Mesothelial cell of epicardium (in vitro differentiated cells): ENCODE results near the gene CTRL. TPM values are rescaled to one million over a fixed set of nuclear protein-coding genes. Genes with fewer than 3 reads are reported as not detected.
"Not testable (repeated sequence)": the region's sequence is repeated elsewhere in the genome, so short reads cannot be mapped to it uniquely, and the experiment has no call there.

Source experiments
- DNase-seq, 2 experiments: peaks; one replicate each; pipeline ENCODE4 v3.0.0; 2021; ENCODE audit warnings: low spot score in 2 of 2; ENCODE audit not compliant: unreplicated experiment in 2 of 2
- H3K27ac Mint-ChIP-seq: 2 replicates; pipeline ENCODE4 v1.8.0; 2021; ENCODE audit warnings: mixed read lengths
- H3K27me3 Mint-ChIP-seq: 2 replicates; pipeline ENCODE4 v1.8.0; 2021; ENCODE audit warnings: low read depth, mixed read lengths
- H3K36me3 Mint-ChIP-seq: 2 replicates; pipeline ENCODE4 v1.8.0; 2021; ENCODE audit warnings: mixed read lengths
- H3K4me1 Mint-ChIP-seq: 2 replicates; pipeline ENCODE4 v1.8.0; 2021; ENCODE audit warnings: mixed read lengths
- H3K4me3 Mint-ChIP-seq: 2 replicates; pipeline ENCODE4 v1.8.0; 2021; ENCODE audit warnings: mild to moderate bottlenecking, moderate library complexity, mixed read lengths
- H3K9me3 Mint-ChIP-seq: 2 replicates; pipeline ENCODE4 v1.8.0; 2021; ENCODE audit warnings: mixed read lengths
- total RNA-seq: library from RNA; stranded (reverse); gene quantifications from 3 replicates; pipeline ENCODE4 v1.2.1, GENCODE V29; 2021
- TF ChIP-seq, protein P1 (sequence below): fragments of 200-600 bp; sonication (generic); IDR thresholded peaks from one replicate; pipeline ENCODE4 v1.5.0; 2021; ENCODE audit warnings: antibody characterized with exemption; ENCODE audit not compliant: unreplicated experiment

The CTRL gene
- total RNA-seq, 1 donor from 2014 or later = 1.5 TPM

DNA sequence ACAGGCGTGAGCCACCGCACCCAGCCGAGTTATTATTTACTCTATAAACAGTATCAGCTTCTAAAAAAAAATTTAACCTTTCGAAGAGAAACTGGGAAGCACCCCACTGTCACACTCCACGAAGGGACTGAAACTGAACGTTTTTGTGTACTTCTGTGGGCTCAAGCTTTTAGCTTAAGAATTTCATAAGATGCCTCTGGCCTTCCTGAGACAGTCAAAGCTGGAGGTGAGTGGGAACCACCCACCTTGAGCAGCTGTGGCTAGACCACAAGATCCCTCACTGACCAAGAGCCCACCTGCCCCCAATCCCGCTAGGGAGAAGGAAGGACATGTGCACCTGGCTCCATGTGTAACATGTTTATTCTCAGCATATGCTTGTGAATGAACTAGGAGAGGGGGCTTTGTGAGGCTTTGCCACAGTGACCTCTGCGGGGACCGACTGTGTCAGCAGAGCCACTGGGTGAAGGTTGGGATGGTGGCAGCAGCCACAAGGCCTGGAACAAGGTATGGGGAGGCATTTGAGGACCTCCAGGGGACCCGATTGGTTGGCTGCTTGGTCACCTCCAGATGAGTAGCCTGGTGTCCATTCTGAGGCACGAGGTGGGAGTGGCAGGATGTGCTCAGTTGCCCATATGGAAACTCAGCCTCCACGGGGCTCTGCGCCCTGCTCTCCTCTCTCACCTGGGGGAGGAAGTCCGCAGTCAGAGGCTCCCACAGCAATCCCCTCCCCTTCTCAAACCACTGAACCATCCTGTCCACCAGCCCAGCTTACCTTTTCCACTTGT is 43.9 kb upstream of the CTRL start:
- Mint-ChIP-seq H3K4me3 (no peak overlapping the region), H3K27me3 (peaks cover 2% of the 10 kb centered on the region), H3K9me3 (no peaks in the 10 kb centered on the region), H3K4me1 (no peaks in the 10 kb centered on the region), H3K27ac (no peak overlapping the region), H3K36me3 (no peaks in the 10 kb centered on the region)
- TF ChIP-seq, protein P1, sequence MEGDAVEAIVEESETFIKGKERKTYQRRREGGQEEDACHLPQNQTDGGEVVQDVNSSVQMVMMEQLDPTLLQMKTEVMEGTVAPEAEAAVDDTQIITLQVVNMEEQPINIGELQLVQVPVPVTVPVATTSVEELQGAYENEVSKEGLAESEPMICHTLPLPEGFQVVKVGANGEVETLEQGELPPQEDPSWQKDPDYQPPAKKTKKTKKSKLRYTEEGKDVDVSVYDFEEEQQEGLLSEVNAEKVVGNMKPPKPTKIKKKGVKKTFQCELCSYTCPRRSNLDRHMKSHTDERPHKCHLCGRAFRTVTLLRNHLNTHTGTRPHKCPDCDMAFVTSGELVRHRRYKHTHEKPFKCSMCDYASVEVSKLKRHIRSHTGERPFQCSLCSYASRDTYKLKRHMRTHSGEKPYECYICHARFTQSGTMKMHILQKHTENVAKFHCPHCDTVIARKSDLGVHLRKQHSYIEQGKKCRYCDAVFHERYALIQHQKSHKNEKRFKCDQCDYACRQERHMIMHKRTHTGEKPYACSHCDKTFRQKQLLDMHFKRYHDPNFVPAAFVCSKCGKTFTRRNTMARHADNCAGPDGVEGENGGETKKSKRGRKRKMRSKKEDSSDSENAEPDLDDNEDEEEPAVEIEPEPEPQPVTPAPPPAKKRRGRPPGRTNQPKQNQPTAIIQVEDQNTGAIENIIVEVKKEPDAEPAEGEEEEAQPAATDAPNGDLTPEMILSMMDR = no peak
- no peak for DNase-seq

DNA sequence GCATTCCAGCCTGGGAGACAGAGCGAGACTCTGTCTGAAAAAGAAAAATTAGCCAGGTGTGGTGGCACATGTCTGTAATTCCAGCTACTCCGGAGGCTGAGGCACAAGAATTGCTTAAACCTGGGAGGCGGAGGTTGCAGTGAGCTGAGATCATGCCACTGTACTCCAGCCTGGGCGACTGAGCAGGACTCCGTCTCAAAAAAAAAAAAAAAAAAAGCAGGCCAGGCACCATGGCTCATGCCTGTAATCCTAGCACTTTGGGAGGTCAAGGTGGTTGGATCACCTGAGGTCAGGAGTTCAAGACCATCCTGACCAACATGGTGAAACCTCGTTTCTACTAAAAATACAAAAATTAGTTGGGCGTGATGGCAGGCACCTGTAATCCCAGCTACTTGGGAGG is 40.6 kb upstream of the CTRL start:
- H3K4me1 Mint-ChIP-seq, H3K27ac Mint-ChIP-seq, H3K36me3 Mint-ChIP-seq, H3K9me3 Mint-ChIP-seq, DNase-seq, H3K27me3 Mint-ChIP-seq, H3K4me3 Mint-ChIP-seq: not testable (repeated sequence)

DNA sequence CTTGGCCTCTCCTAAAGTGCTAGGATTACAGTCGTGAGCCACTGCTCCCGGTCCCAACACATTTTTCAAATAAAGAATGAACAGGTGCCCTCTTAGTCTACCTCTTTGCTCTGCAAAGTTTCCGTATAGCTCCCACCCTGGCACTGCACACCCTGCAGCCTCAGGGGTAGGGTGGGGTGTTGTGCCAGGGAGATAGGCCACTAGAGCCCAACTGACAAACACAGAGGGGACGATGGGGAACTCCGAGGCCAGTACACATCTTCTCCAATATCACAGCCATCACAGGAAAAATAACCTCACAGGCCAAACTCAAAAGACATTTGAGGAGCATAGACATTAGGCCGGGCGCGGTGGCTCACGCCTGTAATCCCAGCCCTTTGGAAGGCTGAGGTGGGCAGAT is 39.4 kb upstream of the CTRL start:
- H3K27me3 Mint-ChIP-seq = no peaks in the 10 kb centered on the region
- H3K4me1 Mint-ChIP-seq = peaks cover 20% of the 10 kb centered on the region
- no peak for DNase-seq
- H3K9me3 Mint-ChIP-seq = no peaks in the 10 kb centered on the region
- no peak overlapping the region for H3K4me3 Mint-ChIP-seq
- no peaks in the 10 kb centered on the region for H3K36me3 Mint-ChIP-seq
- H3K27ac Mint-ChIP-seq = no peak overlapping the region
- TF ChIP-seq, protein P1 = no peak

DNA sequence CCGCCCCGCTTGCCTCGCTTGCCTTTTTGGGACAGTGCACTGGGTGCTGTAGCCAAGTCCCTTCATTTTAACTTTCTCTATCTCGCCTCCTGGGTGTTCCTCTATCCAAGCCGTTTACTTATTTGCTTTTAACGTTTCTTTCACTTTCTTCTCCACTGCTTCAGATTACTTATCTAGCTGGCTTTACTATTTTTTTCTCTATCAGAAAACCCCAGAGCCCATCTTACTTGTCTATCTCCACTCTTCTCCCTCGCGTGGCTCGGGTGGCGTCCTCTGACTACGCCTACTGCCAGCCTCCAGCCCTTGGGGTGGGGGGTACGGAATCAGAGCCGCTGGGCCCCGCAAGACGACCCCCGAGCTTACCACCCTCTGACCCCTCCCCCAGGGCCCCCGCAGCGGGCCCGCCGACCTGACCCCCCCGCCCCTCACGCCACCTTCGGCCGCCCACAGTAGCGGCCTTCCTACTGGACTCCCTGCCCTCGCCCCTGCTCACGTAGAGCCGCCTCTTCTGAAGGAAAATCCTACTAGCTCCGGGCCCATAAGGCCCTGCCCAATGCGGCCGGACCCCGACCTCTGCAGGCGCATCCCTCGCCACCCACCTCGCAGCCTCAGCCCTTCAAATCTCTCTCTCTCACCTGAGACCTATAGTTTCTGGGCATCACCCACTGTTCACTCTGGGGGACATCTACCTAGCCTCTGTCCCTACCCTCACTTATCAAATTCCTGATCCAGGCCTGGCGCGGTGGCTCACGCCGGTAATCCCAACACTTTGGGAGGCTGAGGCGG is 37.8 kb upstream of the CTRL start:
- Mint-ChIP-seq H3K36me3 (no peaks in the 10 kb centered on the region), H3K4me3 (peak overlapping the region; percentile 100), H3K27ac (peak overlapping the region; percentile 88), H3K9me3 (no peaks in the 10 kb centered on the region), H3K27me3 (no peaks in the 10 kb centered on the region), H3K4me1 (peaks cover 36% of the 10 kb centered on the region)
- TF ChIP-seq, protein P1 = no peak
- no peak for DNase-seq

DNA sequence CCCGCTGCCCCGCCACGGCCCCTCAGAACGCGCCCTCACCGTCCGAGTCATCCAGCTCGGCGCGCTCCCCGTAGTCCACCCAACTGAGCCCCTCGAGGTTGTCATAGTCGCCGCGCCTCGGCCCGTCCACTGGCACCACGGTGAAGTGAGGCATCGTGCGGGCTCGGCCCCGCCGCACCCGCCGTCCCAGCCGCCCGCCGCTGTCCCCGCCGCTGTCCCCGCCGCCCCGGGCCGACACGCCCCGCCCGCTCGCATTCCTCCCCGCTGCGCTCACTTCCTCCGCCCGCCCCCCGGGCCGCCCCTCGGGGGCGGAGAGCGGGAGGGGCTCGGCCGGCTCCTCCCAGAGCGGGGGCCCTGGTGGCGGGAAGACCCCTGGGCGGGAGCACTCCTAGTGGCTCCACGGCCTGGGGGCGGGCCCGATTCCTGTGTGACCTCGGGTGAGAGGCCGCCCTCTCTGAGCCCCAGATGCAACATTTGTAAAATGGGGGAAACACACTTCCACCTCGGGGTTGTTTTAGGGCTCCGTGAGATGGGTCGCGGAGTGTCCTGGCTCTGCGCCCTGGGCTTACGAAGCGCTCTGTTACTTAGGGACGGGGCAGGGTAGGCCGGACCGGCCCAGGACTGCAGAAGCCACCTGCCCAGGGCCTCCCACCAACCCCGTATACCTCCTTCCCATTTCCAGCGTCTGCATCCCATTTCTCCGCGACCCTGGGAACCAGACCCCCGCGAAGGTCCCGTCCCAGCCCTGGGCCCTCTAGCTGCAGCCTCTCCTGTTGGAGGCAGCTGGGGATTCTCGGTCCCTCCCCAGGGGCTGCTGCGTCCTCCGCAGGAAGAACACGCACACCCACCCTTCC is 37.0 kb upstream of the CTRL start, which contains the start of gene SLC12A4:
Gene SLC12A4 (minus strand): TSS at position 238 of the 854 bp plus-strand sequence. CDS start 84 bp downstream, at position 154.
- Mint-ChIP-seq H3K27ac (peak within 1 kb of the TSS; percentile 100), H3K27me3 (no peaks in the 10 kb centered on the region), H3K36me3 (no peaks in the 10 kb centered on the region), H3K9me3 (no peaks in the 10 kb centered on the region), H3K4me3 (peak within 1 kb of the TSS; percentile 100), H3K4me1 (peaks cover 39% of the 10 kb centered on the region)
- TF ChIP-seq, protein P1 = no peak
- peak; percentile 78 to 87 for DNase-seq
